HCT116 (cell line): Measurements from ENCODE around the gene ZER1. TPM values are rescaled to one million over a fixed set of nuclear protein-coding genes. Genes with fewer than 3 reads are reported as not detected.

Source experiments
- ATAC-seq: fragments of 200-7000 bp; cut with Tn5 transposase; 2 replicates; pipeline ENCODE4 v1.9.1; 2020; ENCODE audit warnings: mild to moderate bottlenecking, moderate library complexity
- Bru-seq: library from RNA; stranded (reverse); fragments of 400-500 nt; gene quantifications from one replicate; lab custom pipeline; 2021; lab: Mats Ljungman, UMichigan
- BruChase-seq, 2 experiments: library from RNA; stranded (reverse); fragments of 400-500 nt; gene quantifications; one replicate each; lab custom pipeline; 2021; lab: Mats Ljungman, UMichigan
- BruUV-seq: library from RNA; stranded (reverse); fragments of 400-500 nt; replicated peaks from 2 replicates; lab custom pipeline; 2021; lab: Mats Ljungman, UMichigan
- CTCF ChIA-PET: fragments of 300-600 bp; sonication (Branson Sonifier 250); formaldehyde crosslinking; loops from one replicate; lab custom pipeline; 2021; ENCODE audit warnings: antibody characterized with exemption; lab: Charles Lee
- POLR2A ChIA-PET: fragments of 300-600, 350-600 bp; sonication (Branson Sonifier 250); formaldehyde crosslinking; loops from one replicate; lab custom pipeline; 2021; ENCODE audit warnings: antibody characterized with exemption; lab: Charles Lee
- RAD21 ChIA-PET, 2 experiments: fragments of 300-600 bp; sonication (Branson Sonifier 250); formaldehyde crosslinking; loops; one replicate each; lab custom pipeline; 2023; ENCODE audit warnings: low total read pairs in 2 of 2; ENCODE audit not compliant: uncharacterized antibody in 2 of 2, unreplicated experiment in 2 of 2, low non-redundant PET in 1 of 2; lab: Charles Lee
- DNase-seq: peaks from one replicate; pipeline ENCODE4 v3.0.0-alpha.2; 2010; ENCODE audit warnings: low read depth, low spot score
- H2AFZ ChIP-seq: fragments of 200-600 bp; shearing (Covaris generic), sonication (generic); 2 replicates; pipeline ENCODE4 v1.6.1; 2017; ENCODE audit warnings: low read depth, mixed run types, mixed read lengths, antibody characterized with exemption, low read length; ENCODE audit not compliant: poor library complexity, severe bottlenecking
- H3K27ac ChIP-seq: 2 replicates; pipeline ENCODE4 v1.5.1; 2012; ENCODE audit warnings: low read depth, low read length
- H3K27me3 ChIP-seq: fragments of 200-600 bp; sonication (generic); 2 replicates; pipeline ENCODE4 v1.6.1; 2016; ENCODE audit warnings: mixed run types, low read length, mixed read lengths; ENCODE audit not compliant: insufficient read depth
- H3K36me3 ChIP-seq, 2 experiments: fragments of 200-500 bp in 1 of 2; fragments of 200-600 bp in 1 of 2; sonication (Bioruptor generic) in 1 of 2; sonication (generic) in 1 of 2; 2 replicates each; pipeline versions ENCODE4 v1.5.1 to v1.6.1; 2014 to 2016; ENCODE audit warnings: low read length in 2 of 2, inconsistent platforms in 1 of 2, mixed read lengths in 1 of 2, mixed run types in 1 of 2; ENCODE audit not compliant: insufficient read depth in 2 of 2, control insufficient read depth in 1 of 2
- H3K4me1 ChIP-seq, 2 experiments: fragments of 200-600 bp in 1 of 2; sonication (generic) in 1 of 2; 2 replicates each; pipeline versions ENCODE4 v1.5.1 to v1.6.1; 2012 to 2017; ENCODE audit warnings: low read length in 2 of 2, inconsistent platforms in 1 of 2, mild to moderate bottlenecking in 1 of 2, mixed read lengths in 1 of 2, mixed run types in 1 of 2, moderate library complexity in 1 of 2; ENCODE audit not compliant: insufficient read depth in 2 of 2, control insufficient read depth in 1 of 2
- H3K4me2 ChIP-seq: fragments of 200-600 bp; sonication (generic); 2 replicates; pipeline ENCODE4 v1.6.1; 2017; ENCODE audit warnings: mixed run types, low read length, mixed read lengths
- H3K4me3 ChIP-seq, 2 experiments: fragments of 200-600 bp in 1 of 2; sonication (generic) in 1 of 2; replicated peaks in 1 of 2; 2 replicates each; pipeline ENCODE4 v1.5.1; 2011 to 2016; ENCODE audit warnings: low read length in 2 of 2, control low read depth in 1 of 2, low read depth in 1 of 2, mild to moderate bottlenecking in 1 of 2, mixed read lengths in 1 of 2, mixed run types in 1 of 2
- H3K79me2 ChIP-seq: fragments of 200-600 bp; sonication (generic); 2 replicates; pipeline ENCODE4 v1.6.1; 2017; ENCODE audit warnings: mild to moderate bottlenecking, mixed run types, low read length, moderate library complexity, mixed read lengths; ENCODE audit not compliant: insufficient read depth
- H3K9ac ChIP-seq: fragments of 200-600 bp; sonication (generic); 2 replicates; pipeline ENCODE4 v1.6.1; 2016; ENCODE audit warnings: low read length, mixed read lengths
- H3K9me2 ChIP-seq: fragments of 200-600 bp; sonication (generic), shearing (Covaris generic); 2 replicates; pipeline ENCODE4 v1.6.1; 2017; ENCODE audit warnings: mixed run types, mild to moderate bottlenecking, moderate library complexity; ENCODE audit not compliant: insufficient read depth
- H3K9me3 ChIP-seq, 2 experiments: fragments of 200-500 bp in 1 of 2; fragments of 200-600 bp in 1 of 2; sonication (Bioruptor generic) in 1 of 2; sonication (generic) in 1 of 2; 2 replicates each; pipeline ENCODE4 v1.6.1; 2014 to 2017; ENCODE audit warnings: low read length in 2 of 2, mixed read lengths in 2 of 2, inconsistent platforms in 1 of 2, low read depth in 1 of 2, mild to moderate bottlenecking in 1 of 2, mixed run types in 1 of 2, moderate library complexity in 1 of 2; ENCODE audit not compliant: control insufficient read depth in 1 of 2, insufficient read depth in 1 of 2
- H4K20me1 ChIP-seq: fragments of 200-600 bp; sonication (generic), shearing (Covaris generic); 2 replicates; pipeline ENCODE4 v1.6.1; 2017; ENCODE audit warnings: mixed run types, mild to moderate bottlenecking, moderate library complexity; ENCODE audit not compliant: insufficient read depth
- CBX3 ChIP-seq: IDR thresholded peaks from 2 replicates; pipeline ENCODE4 v1.6.1; 2012; ENCODE audit warnings: low read depth
- EGR1 ChIP-seq: IDR thresholded peaks from 2 replicates; pipeline ENCODE4 v1.6.1; 2012; ENCODE audit warnings: low read depth
- ELF1 ChIP-seq: IDR thresholded peaks from 2 replicates; pipeline ENCODE4 v1.6.1; 2012; ENCODE audit warnings: low read depth, borderline replicate concordance
- FOSL1 ChIP-seq: IDR thresholded peaks from 2 replicates; pipeline ENCODE4 v1.6.1; 2012; ENCODE audit warnings: low read depth
- JUND ChIP-seq: IDR thresholded peaks from 2 replicates; pipeline ENCODE4 v1.6.1; 2012
- MAX ChIP-seq: IDR thresholded peaks from 2 replicates; pipeline ENCODE4 v1.6.1; 2012
- POLR2AphosphoS5 ChIP-seq: IDR thresholded peaks from 2 replicates; pipeline ENCODE4 v1.6.1; 2011; ENCODE audit warnings: mild to moderate bottlenecking, low read depth, low read length, moderate library complexity
- REST ChIP-seq: IDR thresholded peaks from 2 replicates; pipeline ENCODE4 v1.6.1; 2012; ENCODE audit warnings: low read depth
- SIN3A ChIP-seq: IDR thresholded peaks from 2 replicates; pipeline ENCODE4 v1.6.1; 2012; ENCODE audit warnings: low read depth
- SP1 ChIP-seq: IDR thresholded peaks from 2 replicates; pipeline ENCODE4 v1.6.1; 2012; ENCODE audit warnings: low read depth
- SRF ChIP-seq: IDR thresholded peaks from 2 replicates; pipeline ENCODE4 v1.6.1; 2012; ENCODE audit warnings: low read depth
- TCF7L2 ChIP-seq: IDR thresholded peaks from 2 replicates; pipeline ENCODE4 v1.7.0; 2011; ENCODE audit warnings: borderline replicate concordance, inconsistent platforms; ENCODE audit not compliant: insufficient read depth, insufficient read length; ENCODE audit errors: extremely low read depth
- YY1 ChIP-seq: IDR thresholded peaks from 2 replicates; pipeline ENCODE4 v1.6.1; 2011; ENCODE audit warnings: low read length, low read depth, moderate library complexity, mild to moderate bottlenecking; ENCODE audit not compliant: insufficient replicate concordance; ENCODE audit errors: extremely low read depth
- ZBTB33 ChIP-seq: IDR thresholded peaks from 2 replicates; pipeline ENCODE4 v1.6.1; 2011; ENCODE audit warnings: mild to moderate bottlenecking, low read length, moderate library complexity; ENCODE audit not compliant: insufficient replicate concordance; ENCODE audit errors: extremely low read depth
- ZFX ChIP-seq: fragments of 450-650 bp; IDR thresholded peaks from 2 replicates; pipeline ENCODE4 v1.6.1; 2017
- intact Hi-C: fragments of 100-400 bp; cut with micrococcal nuclease; formaldehyde crosslinking; loops from 2 replicates; pipeline ENCODE4 v1.10.0; 2022
- long read RNA-seq: library from polyadenylated mRNA; unstranded; transcript quantifications from one replicate; pipeline ENCODE4 v2.0.0, GENCODE V29; 2021; ENCODE audit not compliant: unreplicated experiment
- polyA plus RNA-seq: library from polyadenylated mRNA; unstranded; fragments of >200 nt; gene quantifications from 2 replicates; pipeline ENCODE4 v1.2.1, GENCODE V29; 2012; ENCODE audit warnings: missing spikeins
- total RNA-seq: library from RNA; stranded (reverse); gene quantifications from one replicate; pipeline ENCODE4 v1.2.1, GENCODE V29; 2021; ENCODE audit not compliant: unreplicated experiment

ZER1 gene
- total RNA-seq (18.0 TPM), Bru-seq, nascent RNA (percentile 57 among the genes with signal in this experiment), BruChase-seq, experiment 1, labeled RNA remaining after a 6-hour chase (percentile 62 among the genes with signal in this experiment), BruChase-seq, experiment 2, labeled RNA remaining after a 2-hour chase (percentile 54 among the genes with signal in this experiment)
- 18.5 and 18.7 TPM in 2 replicates for polyA plus RNA-seq
- long read RNA-seq, full-length matches to known transcripts: 8 of 36 reads
- long read RNA-seq, partial matches to known transcripts: 10 of 36 reads
- long read RNA-seq, other reads (novel, unspliced or antisense): 18 of 36 reads

- ChIA-PET RAD21 (no interaction called here), POLR2A (interaction anchor here (2.0 kb wide), 1 partner anchor 10 kb away, joined by 4 read pairs; no protein-coding TSS in a partner anchor), CTCF (no interaction called here)
- Histone ChIP-seq H3K4me3 (peak within 1 kb of the TSS; percentile 94 to 96), H3K79me2 (no peaks in the 10 kb centered on the region), H2AFZ (peak within 1 kb of the TSS; percentile 35), H3K27ac (peak within 1 kb of the TSS; percentile 90), H3K9ac (peak within 1 kb of the TSS; percentile 88), H3K27me3 (no peaks in the 10 kb centered on the region), H4K20me1 (no peaks in the 10 kb centered on the region), H3K9me3 (peaks cover 0 to 4% of the 10 kb centered on the region in 2 experiments; a peak in 1 of 4 replicates), H3K36me3 (no peaks in the 10 kb centered on the region)
- ATAC-seq (peak; percentile 92), DNase-seq (peak; percentile 64)
- TSS peak; percentile 92 for BruUV-seq
- intact Hi-C loops: loop anchor here (1.0 kb wide), 1 partner anchor 15 kb away; the partner anchor contains the start of gene TBC1D13
- TF ChIP-seq JUND (0 out of 2 replicates have a peak, but pooled peaks have one; percentile 19), CBX3 (peak; percentile 61; the same call in 1 of the 2 replicates), EGR1 (peak; percentile 79), SIN3A (peak; percentile 84), POLR2AphosphoS5 (peak; percentile 81), ELF1 (no peak; the same call in 1 of the 2 replicates), SRF (peak; percentile 67; the same call in 1 of the 2 replicates), SP1 (peak; percentile 78), TCF7L2 (peak; percentile 20), ZBTB33 (peak; percentile 56), MAX (peak; percentile 78), YY1 (peak; percentile 82), REST (no peak), ZFX (peak; percentile 53; the same call in 1 of the 2 replicates), FOSL1 (no peak)
- TF ChIP-seq, all 23 proteins: peak for 12
- Histone ChIP-seq H3K4me2 (peak within 1 kb of the TSS; percentile 97), H3K4me1 (peaks cover 11 to 23% of the 10 kb centered on the region in 2 experiments; a peak in 3 of 4 replicates), H3K9me2 (no peaks in the 10 kb centered on the region)
Measured at GRCh38 chr9:128771745-128772519, at the start of gene ZER1. Gene ZER1 (minus strand): TSS chr9:128771927. CDS start chr9:128755565, 16,362 bp downstream.
